Uterus (tissue), 2 donors: ENCODE results near the gene PCDHA2.

Experiments
- CTCF ChIP-seq, 4 experiments: fragments of 200-600 bp in 2 of 4; fragments of 450-650 bp in 2 of 4; sonication (generic) in 2 of 4; IDR thresholded peaks; one replicate each; pipeline ENCODE4 v1.5.1; 2016 to 2019; ENCODE audit warnings: antibody characterized with exemption in 4 of 4, mild to moderate bottlenecking in 2 of 4, moderate library complexity in 1 of 4
- POLR2A ChIP-seq, 2 donors: fragments of 450-650 bp; IDR thresholded peaks; one replicate each; pipeline ENCODE4 v1.6.1; 2016; ENCODE audit warnings: antibody characterized with exemption in 2 of 2, mild to moderate bottlenecking in 1 of 2, moderate library complexity in 1 of 2

- TF ChIP-seq CTCF (IDR thresholded peaks at IDR 0.05) (no peak), POLR2A (IDR thresholded peaks at IDR 0.05) (no peak)
Measured at GRCh38 chr5:140780512-140780911, 14.1 kb upstream of the PCDHA2 start.
